HG03159 (cell line): ENCODE results near the gene ADK.
A peak's percentile ranks its signal among the peaks of the same experiment; 100 is the strongest.

Experiments
- ATAC-seq: cut with Tn5 transposase; IDR thresholded peaks from one replicate; pipeline ENCODE4 v1.9.1; 2021; ENCODE audit warnings: mild to moderate bottlenecking, moderate library complexity; ENCODE audit not compliant: unreplicated experiment

Gene ADK

DNA sequence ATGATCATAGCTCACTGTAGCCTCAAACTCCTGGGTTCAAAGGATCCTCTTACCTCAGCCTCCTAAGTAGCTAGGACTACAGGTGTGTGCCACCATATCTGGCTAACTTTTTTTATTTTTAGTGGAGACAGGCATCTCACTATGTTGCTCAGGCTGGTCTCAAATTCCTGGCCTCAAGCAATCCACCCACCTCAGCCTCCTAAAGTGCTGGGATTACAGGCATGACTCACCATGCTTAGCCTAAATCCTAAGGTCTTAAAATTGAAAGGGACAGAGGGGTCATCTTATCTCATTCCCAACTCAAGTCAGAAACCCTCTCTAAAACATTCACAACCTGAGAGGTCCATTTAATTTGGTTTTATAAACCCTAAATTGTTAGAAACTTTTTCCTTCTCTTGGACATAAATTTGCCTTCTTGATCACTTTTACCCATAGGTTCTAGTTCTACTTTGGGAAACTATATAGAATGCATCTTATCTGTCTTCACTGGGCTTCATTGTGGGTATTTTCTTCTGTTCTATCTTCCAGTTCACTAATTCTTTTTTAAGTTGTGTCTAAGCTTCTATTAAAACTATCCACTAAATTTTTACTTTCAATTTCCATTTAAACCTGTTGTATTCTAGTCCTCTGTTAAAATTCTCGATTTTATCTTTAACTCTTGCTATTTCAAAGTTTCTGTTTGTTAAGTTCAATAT lies 492.0 kb downstream of the ADK start:
- no peak for ATAC-seq

DNA sequence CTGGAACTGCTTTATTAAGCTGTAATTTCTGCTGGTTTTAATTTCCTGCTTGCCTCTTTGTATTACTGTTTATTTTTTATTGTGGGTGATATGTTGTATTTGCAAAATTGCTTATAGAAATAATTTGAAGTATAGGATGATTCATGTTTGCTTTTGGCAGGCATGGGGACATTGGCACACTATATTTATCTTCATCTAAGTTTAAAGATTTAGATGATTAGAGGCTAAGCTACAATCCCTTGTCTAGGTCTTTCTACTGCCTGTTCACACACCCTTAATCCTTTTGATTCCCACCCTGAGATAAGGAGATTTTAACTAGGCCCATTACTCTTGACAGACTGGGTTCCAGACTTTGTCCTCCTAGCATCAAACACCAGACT lies 492.6 kb downstream of the ADK start:
- no peak for ATAC-seq

DNA sequence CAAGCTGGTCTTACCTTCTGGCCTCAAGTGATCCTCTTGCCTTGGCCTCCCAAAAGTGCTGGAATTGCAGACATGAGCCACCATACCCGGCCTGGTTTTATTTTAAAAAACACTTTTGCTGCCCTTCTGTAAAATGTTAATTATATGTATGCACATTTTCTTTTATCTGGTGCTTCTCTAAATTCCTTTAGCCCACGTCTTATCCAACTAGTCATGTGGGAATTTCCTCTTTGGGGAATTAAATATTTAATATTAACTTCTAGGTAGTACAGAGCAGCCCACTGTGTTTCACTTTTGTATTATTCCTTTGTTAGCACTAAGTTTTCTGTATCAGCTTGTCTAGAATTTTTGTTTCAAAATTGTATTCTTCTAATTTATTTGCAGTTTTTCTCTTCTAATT lies 493.7 kb downstream of the ADK start:
- no peak for ATAC-seq

DNA sequence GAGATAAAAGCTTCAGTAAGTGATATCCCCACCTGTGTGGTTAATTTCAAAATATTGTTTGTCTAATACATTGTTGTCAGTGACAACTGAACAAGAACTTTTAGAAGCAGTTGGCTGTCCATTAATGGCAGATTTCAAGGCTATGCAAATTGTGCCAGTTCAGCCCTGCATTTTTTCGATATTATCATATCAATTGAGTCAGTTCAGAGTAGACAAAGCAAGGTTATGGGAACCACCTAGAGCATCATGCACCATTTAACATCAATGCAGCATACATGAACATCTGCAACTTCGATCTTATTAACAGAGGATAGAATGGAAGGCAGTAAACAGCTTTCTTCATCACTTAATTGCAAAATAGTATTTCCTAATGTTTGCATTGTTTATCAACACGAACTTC lies 494.7 kb downstream of the ADK start:
- ATAC-seq: no peak

DNA sequence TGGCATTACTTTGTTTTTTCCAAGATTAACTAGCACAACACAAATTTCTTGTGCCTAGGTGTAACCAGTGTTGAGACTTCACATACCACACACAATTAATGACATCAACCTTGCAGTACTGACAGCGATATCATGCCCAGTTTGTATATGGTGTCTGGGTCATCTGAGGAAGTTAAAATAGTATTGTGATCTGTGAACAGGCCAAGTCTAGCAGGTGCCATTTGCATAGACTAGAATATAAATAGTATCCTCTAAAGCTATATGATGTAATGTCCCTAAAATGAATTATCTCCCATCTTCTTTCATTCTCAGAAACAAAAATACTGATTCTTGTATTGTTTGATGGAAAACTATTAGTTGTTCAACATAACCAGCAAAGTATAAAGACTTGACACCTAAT lies 499.6 kb downstream of the ADK start:
- no peak for ATAC-seq

DNA sequence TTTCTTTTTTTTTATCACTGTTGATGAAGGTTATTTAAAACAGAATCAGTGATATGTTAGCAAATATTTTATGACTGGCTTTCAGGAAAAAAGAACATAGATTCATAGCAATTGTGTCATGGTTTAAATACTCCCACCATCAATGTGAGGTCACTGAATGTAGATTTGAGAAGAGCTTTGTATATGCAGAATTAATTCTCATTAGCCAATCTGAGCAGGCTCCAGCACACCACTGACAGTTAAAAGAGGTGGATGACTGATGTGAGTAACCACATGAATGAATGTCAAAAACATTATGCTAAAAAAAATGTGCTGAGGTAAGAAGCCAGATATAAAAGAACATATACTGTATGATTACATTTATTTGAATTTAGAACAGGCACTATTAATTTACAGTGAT lies 500.5 kb downstream of the ADK start:
- no peak for ATAC-seq

DNA sequence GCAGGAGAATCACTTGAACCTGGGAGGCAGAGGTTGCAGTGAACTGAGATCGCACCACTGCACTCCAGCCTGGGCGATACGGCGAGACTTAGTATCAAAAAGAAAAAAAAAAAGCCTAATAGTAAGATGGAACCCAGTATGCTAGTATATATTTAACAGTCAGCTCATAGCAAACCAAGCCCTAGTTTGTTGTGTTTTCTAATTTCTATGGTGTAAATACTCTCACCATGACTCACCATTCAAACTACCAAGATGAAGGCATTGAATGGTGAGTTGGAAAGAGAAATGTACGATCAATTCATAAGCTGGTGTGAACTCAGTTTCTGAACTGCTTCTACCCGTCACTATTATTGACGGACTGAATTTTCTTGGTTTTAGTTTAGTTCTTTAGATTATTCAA lies 501.6 kb downstream of the ADK start:
- ATAC-seq: no peak

DNA sequence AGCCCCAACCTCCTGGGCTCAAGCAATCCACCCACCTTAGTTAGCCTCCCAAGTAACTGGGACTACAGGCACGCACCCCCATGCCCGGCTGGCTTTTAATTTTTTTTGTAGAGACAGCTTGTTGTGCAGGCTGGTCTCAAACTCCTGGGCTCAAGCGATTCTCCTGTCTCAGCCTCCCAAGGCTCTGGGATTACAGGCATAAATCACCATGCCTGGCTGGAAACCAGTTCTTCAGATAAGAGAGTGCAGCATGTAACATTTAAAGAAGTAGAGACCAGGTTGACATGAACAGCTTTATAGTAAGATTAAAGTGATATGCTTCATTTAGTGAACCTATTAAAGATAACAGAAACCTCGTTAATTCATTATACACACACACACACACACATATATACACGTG lies 507.5 kb downstream of the ADK start:
- ATAC-seq: no peak

DNA sequence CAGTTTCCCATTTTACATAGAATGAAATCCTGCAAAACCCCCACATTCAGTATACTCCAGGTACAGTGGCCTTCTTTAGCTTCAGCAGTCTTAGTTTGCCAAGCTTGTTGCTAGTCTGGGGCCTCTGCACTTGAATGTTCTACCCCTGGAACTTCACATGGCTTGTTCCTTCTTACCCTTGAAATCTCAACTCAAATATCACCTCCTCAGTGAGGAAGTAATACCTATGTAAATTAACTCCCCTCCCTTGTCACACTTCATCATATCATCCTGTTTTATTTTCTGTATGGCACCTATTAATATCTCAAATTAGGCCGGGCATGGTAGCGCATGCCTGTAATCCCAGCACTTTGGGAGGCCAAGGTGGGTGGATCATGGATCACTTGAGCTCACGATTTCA lies 511.6 kb downstream of the ADK start:
- ATAC-seq: no peak

DNA sequence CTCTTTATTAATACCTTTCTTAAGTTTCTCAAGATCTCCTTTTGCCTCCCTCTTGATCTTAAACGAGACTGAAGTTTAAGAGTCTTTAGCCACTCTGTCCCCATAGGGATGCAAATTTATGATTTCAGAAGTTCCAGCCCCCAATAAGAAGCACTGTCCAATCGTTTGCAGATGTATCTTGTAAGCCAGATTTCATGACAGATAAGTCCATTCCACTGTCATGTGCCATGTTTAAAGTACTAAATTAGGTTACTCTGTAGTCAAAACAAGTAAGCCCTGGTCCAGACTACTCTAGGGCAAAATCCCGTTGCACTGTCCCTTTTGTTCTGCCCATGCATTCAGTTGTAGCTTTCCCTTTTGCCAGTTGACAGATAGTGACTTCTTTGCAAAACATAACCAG lies 518.2 kb downstream of the ADK start:
- no peak for ATAC-seq

DNA sequence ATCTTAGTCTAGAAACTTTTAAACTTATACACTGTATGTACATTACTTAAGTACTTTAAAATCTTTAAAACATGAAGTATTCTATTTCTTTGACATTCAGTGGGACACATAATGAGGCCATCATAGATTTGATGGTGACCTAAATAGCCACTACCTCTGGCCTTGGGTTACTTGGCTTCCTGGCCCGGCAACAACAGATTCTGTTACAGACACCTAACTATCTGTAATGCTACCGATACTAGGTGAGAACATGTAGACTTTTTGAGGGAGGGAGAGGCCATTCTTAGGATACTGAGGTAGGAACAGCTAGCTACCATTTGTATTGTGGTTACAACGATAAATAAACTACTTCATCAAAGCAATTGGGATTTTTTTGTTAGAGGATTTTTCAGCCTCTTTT lies 520.7 kb downstream of the ADK start:
- ATAC-seq: no peak

DNA sequence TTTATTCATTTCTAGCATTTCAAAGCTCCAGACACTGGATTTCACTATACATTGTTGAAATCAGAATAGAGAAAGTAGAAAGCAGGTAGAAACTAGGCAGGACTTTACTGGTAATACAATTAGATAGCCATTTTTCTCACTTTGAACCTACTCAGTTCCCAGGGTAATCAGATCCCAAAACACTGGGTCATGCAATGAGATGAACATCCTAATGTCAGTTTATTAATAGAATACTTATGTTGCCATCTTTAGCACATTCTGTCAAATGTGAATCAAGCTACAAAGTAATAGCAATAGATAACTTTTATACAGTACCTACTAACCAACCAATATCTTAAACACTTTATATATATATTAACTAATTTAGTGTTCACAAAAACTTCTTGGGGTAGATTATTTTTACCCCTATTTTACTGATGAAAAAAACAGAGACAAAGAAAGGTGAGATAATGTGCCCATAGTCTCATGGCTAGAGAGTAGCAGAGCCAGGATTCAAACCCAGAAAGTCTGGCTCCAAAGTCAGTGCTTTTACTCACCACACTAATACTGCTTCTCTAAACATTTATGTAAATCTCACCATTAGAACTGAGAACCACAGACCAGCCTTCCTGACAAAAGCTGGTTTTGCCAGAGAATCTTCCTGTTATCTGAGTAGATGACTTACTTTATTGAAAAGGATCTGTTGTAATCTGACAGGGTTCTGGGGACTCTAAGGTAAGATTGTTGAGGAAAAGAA lies 521.6 kb downstream of the ADK start:
- no peak for ATAC-seq

DNA sequence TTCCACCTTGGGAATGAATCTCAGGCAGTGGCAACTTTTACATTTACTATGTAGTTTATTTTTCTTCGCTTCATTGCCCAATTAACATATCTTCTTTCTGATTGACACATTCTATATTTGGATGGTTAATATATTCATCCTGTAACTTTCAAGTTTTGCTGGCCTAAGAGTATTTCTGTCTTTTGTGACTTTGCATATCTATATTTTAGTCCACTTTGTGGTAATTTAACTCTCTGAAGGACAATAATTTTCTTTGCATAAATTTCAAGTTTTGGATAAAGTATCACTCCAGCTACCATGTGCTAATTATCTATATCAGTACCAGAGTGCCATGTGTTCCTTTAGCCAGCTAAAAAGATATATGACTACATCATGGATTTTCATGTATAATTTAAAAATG lies 523.9 kb downstream of the ADK start:
- ATAC-seq: no peak

DNA sequence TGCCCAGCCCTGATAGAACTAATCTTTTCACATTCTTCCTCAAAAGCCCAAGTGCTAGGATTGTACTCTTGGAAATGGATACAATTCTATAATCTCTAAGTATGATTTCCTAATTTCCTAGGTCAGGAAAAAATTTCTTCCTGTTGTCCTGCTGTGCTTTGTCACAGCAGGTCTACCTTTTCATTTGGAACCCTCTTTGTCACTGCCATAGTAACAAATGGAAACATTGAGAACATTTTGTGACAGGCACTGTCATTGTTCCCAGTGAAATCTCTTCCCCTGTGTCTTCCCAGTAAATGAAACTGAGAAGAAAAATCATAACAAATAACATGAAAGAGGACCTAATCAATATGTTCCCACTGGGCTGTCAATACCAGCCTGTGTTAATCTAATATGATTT lies 524.5 kb downstream of the ADK start:
- ATAC-seq: no peak

DNA sequence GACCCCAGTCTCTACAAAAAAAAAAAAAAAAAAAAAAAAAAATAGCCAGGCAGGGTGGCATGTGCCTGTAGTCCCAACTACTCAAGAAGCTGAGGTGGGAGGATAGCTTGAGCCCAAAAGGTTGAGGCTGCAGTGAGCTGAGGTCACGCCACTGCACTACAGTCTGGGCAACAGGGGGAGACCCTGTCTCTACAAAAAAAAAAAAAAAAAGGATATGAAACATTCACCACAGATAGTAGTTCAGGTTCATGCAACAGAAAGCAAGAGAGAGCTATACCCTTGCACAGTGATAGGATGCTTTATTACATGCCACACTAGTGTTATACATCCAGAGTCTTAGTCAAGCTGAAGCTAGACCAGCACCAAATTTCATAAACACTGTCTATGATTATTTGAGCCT lies 526.9 kb downstream of the ADK start:
- peak; percentile 83 for ATAC-seq

DNA sequence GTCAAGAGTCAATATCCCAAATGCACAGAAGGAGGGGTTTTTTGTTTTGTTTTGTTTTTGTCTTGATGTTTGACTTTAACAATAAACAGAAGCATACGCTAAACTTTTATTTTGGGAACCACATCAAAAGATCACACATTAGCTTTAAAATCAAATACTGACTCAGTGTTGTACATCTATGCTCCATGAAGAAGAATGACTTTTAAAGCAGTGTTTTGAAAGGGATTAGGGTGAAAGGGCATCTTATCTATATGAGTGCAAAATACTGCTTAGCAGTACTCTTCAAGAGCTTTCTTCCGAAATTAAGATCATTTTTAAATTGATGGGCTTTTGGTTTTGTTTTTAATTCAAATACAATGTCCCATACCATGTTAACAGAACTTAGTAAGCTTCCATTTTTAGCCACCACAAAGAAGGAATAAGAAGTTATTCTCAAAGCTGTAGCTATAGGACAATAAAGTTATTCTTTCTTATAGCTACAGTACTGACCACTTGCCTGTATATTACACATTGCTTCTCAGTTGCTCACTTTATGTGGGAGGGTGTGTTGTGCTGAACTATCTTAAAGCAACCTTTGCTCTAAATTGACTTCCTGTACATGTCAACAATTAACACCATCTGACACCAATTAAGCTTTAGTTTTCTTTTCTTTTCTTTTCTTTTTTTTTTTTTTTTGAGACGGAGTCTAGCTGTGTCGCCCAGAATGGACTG lies 531.1 kb downstream of the ADK start:
- ATAC-seq: no peak

DNA sequence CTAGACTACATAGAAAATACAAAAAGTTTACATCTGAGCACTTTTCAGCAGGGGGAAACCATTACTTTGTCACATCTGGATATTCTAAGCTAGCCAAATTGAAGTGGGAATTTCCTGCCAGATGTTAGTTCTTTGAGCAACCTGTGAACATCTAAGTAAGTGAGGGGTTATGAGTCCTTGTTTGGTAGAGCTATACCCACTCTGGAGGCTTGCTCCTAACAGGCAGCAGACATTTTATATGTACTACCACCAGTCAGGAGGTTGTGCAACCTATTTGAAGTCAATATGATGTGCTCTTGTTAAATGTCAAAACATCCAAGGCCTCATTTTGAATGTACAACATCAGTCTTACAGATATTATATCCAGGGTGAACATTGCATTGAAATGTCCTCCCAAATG lies 532.0 kb downstream of the ADK start:
- no peak for ATAC-seq

DNA sequence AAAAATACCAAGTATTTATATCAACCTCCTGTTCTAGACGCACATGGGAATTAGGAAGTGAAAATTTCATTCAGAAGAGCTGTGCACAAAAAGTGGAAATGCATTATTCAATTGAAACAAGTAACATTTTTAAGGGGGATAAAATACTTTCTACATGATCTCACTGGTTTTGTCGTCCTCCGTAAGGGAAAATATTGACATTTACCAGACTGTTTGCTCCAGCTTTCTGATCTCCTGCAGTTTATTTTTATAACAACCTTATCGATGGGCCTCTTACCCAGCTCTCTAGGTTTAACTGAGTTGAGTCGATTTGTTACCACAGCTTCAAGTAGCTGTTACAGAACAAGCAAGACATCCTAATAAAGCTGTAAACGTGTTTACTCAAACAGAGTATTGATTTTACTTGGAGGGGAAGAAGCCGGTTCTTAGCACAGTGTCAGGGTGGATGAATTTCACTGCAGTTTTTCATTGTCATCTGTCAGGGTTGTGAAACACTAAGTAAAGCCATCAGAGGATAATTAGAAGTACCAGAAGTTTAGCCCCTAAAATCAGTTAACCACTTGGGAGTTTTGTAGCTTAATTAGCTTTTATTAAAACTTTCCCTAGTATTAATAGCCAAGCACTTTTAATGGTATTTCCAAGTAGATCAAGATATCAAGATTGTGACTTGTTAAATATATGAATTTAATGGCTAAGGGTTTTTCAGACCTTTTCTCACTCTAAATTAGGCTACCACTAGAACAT lies 532.8 kb downstream of the ADK start:
- no peak for ATAC-seq

DNA sequence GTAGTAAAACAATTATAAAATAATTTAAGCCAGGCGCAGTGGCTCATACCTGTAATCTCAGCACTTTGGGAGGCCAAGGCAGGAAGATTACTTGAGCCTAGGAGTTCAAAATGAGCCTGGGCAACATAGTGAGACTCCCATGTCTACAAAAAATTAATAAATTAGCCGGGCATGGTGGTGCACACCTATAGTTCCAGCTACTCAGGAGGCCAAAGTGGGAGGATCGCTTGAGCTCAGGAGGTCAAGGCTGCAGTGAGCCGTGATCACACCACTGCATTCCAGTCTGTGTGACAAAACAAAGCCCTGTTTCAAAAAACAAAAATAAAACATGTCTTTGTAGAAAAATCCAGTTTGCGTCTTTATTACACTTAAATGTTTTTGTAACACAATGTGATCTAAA lies 533.4 kb downstream of the ADK start:
- no peak for ATAC-seq

DNA sequence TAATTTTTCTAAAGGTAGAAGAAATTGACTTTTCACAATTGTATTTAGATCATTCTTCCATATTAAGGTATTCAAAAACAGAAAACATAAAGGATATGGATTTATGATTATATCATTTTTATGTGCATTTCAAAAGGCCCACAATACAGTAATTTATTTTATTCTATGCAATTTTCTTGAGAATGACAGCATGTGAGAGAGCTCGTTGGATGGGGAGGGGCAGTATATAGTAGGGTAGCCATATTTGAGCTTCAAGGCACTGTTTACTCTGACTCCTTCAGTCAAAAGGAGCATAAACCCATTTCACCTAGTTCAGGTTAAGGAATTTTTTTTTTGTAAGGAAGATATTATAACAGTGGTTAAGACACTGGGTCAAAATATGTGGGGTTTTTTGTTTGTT lies 534.5 kb downstream of the ADK start:
- ATAC-seq: no peak

DNA sequence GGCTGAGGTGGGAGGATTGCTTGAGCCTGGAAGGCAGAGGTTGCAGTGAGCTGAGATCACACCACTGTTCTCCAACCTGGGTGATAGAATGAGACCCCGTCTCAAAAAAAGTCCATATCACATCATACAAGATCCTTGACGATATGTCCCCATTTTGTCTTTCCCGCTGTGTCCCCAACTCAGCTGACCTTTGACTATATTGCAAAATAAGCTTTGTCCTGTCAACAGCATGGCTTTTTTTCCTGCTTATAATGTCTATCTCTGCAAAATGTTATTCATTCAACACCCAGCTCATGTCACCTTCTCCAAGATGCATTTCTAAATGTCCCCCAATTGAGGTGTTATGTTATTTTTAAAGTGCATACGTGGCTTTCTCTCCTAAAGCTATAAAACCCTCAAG lies 539.4 kb downstream of the ADK start:
- no peak for ATAC-seq

DNA sequence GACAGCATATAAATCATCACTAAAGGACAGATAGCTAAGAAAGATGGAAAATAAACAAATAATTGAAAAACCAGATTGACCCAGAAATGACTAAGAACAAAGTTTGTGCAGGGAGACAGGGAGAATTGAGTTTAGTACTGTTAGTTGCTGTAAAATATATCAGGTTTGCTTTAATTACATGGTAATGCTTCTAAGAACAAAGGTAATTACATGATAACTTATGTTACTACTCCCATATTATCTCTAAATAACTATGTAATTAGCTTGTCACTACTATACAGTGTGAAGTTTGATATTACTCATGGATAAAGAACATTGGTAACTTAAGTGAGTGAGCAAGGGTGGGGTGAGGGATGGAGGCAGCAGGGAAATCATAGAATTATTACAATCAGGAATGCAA lies 540.1 kb downstream of the ADK start:
- no peak for ATAC-seq
